RWPE2 (cell line): Measurements from ENCODE around the gene NEDD4L.

Experiments
- ATAC-seq: fragments of 200-7000 bp; cut with Tn5 transposase; 3 replicates; pipeline ENCODE4 v1.9.1; 2021; ENCODE audit warnings: low read depth
- DNase-seq: peaks from one replicate; pipeline ENCODE4 v3.0.0-alpha.2; 2020; ENCODE audit warnings: low spot score
- H3K27ac ChIP-seq: fragments of 450-650 bp; 2 replicates; pipeline ENCODE4 v1.5.1; 2017; ENCODE audit warnings: mild to moderate bottlenecking; ENCODE audit not compliant: poor library complexity, severe bottlenecking
- H3K27me3 ChIP-seq: fragments of 250-450 bp; sonication (Bioruptor Pico); 2 replicates; pipeline ENCODE4 v1.5.1; 2021; ENCODE audit warnings: mild to moderate bottlenecking, moderate library complexity; ENCODE audit not compliant: insufficient read depth, poor library complexity, severe bottlenecking
- H3K36me3 ChIP-seq: fragments of 250-450 bp; sonication (Bioruptor Pico); 2 replicates; pipeline ENCODE4 v1.5.1; 2020; ENCODE audit warnings: low read depth, mild to moderate bottlenecking, moderate library complexity
- H3K4me1 ChIP-seq: fragments of 250-450 bp; sonication (Bioruptor Pico); 2 replicates; pipeline ENCODE4 v1.5.1; 2021; ENCODE audit warnings: mild to moderate bottlenecking, moderate library complexity; ENCODE audit not compliant: insufficient read depth, poor library complexity, severe bottlenecking
- H3K4me3 ChIP-seq: fragments of 250-450 bp; sonication (Bioruptor Pico); 2 replicates; pipeline ENCODE4 v1.5.1; 2021; ENCODE audit warnings: mild to moderate bottlenecking, moderate library complexity; ENCODE audit not compliant: severe bottlenecking
- H3K9me3 ChIP-seq: fragments of 250-450 bp; sonication (Bioruptor Pico); 2 replicates; pipeline ENCODE4 v1.5.1; 2021; ENCODE audit warnings: mild to moderate bottlenecking, moderate library complexity; ENCODE audit not compliant: severe bottlenecking
- CTCF ChIP-seq: fragments of 450-650 bp; IDR thresholded peaks from one replicate; pipeline ENCODE4 v1.5.1; 2017; ENCODE audit warnings: mild to moderate bottlenecking, moderate library complexity; ENCODE audit not compliant: poor library complexity, severe bottlenecking

NEDD4L gene

DNA sequence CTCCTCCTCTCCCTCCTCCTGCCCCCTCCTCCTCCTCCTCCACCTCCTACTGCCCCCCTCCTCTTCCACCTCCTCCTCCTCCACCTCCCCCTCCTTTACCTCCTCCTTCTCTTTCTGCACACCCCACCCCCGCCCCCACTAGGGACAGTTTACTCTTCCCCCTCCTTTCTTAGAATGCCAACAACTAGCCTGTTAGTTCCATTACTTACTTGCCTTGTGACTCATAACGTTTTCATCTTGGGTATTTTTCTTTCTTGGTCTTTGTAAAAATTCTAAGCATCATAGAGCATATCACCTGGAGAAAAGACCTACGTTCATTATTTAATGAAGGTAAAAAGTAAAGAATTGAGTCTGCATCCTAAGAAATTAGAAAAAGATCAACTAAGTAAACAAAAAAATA, 165.3 kb downstream of the NEDD4L start:
- H3K27ac ChIP-seq: peak overlapping the region; percentile 35
- no peaks in the 10 kb centered on the region for H3K9me3 ChIP-seq

GRCh38 chr18:58211510-58211909, 167.5 kb downstream of the NEDD4L start:
- peaks cover 71% of the 10 kb centered on the region for H3K4me1 ChIP-seq
- H3K27ac ChIP-seq: peak overlapping the region; percentile 91
- TF ChIP-seq CTCF: no peak

More for the DNA sequence above, 165.3 kb downstream of the NEDD4L start:
- no peak for DNase-seq
- 0 out of 2 replicates have a peak, but pooled peaks cover 3% of the 10 kb centered on the region for H3K36me3 ChIP-seq
- ATAC-seq: peak; percentile 21; the same call in 1 of the 3 replicates
- TF ChIP-seq CTCF: no peak
- no peaks in the 10 kb centered on the region for H3K27me3 ChIP-seq
- no peak overlapping the region for H3K4me3 ChIP-seq
- peaks cover 62% of the 10 kb centered on the region for H3K4me1 ChIP-seq

GRCh38 chr18:58212274-58212673, 168.2 kb downstream of the NEDD4L start:
- ATAC-seq: no peak

More at GRCh38 chr18:58211510-58211909, 167.5 kb downstream of the NEDD4L start:
- Histone ChIP-seq H3K9me3 (no peaks in the 10 kb centered on the region), H3K36me3 (0 out of 2 replicates have a peak, but pooled peaks cover 3% of the 10 kb centered on the region), H3K27me3 (no peaks in the 10 kb centered on the region), H3K4me3 (no peak overlapping the region)
- no peak for ATAC-seq
- DNase-seq: no peak

DNA sequence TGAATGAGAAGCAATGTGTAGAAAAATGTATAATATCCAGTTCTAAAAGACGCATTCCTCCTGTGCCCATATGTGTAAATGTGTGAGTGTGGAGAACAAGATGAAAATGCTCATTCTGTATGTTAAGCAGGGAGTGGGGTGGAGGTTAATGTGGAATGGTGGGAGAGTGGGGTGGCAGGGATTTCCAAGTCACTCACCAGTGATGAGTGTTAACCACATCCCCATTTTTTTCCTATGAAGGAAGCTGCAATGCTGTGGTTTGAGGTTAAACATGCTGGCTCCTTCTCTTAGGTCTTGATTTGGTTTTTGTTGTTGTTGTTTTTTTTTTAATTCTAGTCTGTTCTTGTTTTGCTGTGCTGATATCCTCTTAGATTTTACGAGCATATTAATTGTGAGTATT, 169.4 kb downstream of the NEDD4L start:
- no peak for TF ChIP-seq CTCF
- H3K4me1 ChIP-seq: peaks cover 85% of the 10 kb centered on the region

More at GRCh38 chr18:58212274-58212673, 168.2 kb downstream of the NEDD4L start:
- TF ChIP-seq CTCF: no peak
- no peak overlapping the region for H3K4me3 ChIP-seq
- H3K27ac ChIP-seq: peak overlapping the region; percentile 91
- no peak for DNase-seq
- H3K36me3 ChIP-seq: 0 out of 2 replicates have a peak, but pooled peaks cover 3% of the 10 kb centered on the region
- peaks cover 78% of the 10 kb centered on the region for H3K4me1 ChIP-seq
- H3K27me3 ChIP-seq: no peaks in the 10 kb centered on the region
- no peaks in the 10 kb centered on the region for H3K9me3 ChIP-seq

GRCh38 chr18:58215011-58215410, 171.0 kb downstream of the NEDD4L start:
- ATAC-seq (no peak), DNase-seq (no peak)
- TF ChIP-seq CTCF: no peak
- no peaks in the 10 kb centered on the region for H3K9me3 ChIP-seq
- no peak overlapping the region for H3K4me3 ChIP-seq
- H3K36me3 ChIP-seq: 0 out of 2 replicates have a peak, but pooled peaks cover 3% of the 10 kb centered on the region
- no peaks in the 10 kb centered on the region for H3K27me3 ChIP-seq
- peak overlapping the region; percentile 91 for H3K27ac ChIP-seq
- peaks cover 80% of the 10 kb centered on the region for H3K4me1 ChIP-seq

More for the DNA sequence above, 169.4 kb downstream of the NEDD4L start:
- Histone ChIP-seq H3K9me3 (no peaks in the 10 kb centered on the region), H3K27ac (peak overlapping the region; percentile 91), H3K4me3 (no peak overlapping the region), H3K27me3 (no peaks in the 10 kb centered on the region), H3K36me3 (0 out of 2 replicates have a peak, but pooled peaks cover 3% of the 10 kb centered on the region)
- DNase-seq (no peak), ATAC-seq (peak; percentile 60; the same call in 2 of the 3 replicates)
